Measurements from ENCODE around the gene SNX33.
"Not testable (repeated sequence)": the region's sequence is repeated elsewhere in the genome, so short reads cannot be mapped to it uniquely, and the experiment has no call there.

The SNX33 gene

GRCh38 chr15:75699961-75700874 is 52.5 kb downstream of the SNX33 start:
- peak; percentile 52 for DNase-seq (ENCODE audit: low spot score)

GRCh38 chr15:75701071-75702003 is 53.6 kb downstream of the SNX33 start:
- not testable (repeated sequence) for DNase-seq (ENCODE audit: low spot score)

- no peak for DNase-seq (ENCODE audit: low spot score)
Observed at GRCh38 chr15:75702436-75702835, 54.7 kb downstream of the SNX33 start.

GRCh38 chr15:75703440-75704262 is 55.9 kb downstream of the SNX33 start:
- DNase-seq (ENCODE audit: low spot score) = not testable (repeated sequence)

- DNase-seq (ENCODE audit: low spot score) = no peak
Observed at GRCh38 chr15:75704263-75704615, 56.5 kb downstream of the SNX33 start.

GRCh38 chr15:75704618-75705017 is 56.9 kb downstream of the SNX33 start:
- no peak for DNase-seq (ENCODE audit: low spot score)

- DNase-seq (ENCODE audit: low spot score) = not testable (repeated sequence)
Observed at GRCh38 chr15:75705375-75705774, 57.7 kb downstream of the SNX33 start.

GRCh38 chr15:75705854-75706681 is 58.4 kb downstream of the SNX33 start:
- DNase-seq (ENCODE audit: low spot score) = no peak

- DNase-seq (ENCODE audit: low spot score) = no peak
Observed at GRCh38 chr15:75706682-75706954, 58.9 kb downstream of the SNX33 start.

- not testable (repeated sequence) for DNase-seq (ENCODE audit: low spot score)
Observed at GRCh38 chr15:75709458-75709857, 61.7 kb downstream of the SNX33 start.

- not testable (repeated sequence) for DNase-seq (ENCODE audit: low spot score)
Observed at GRCh38 chr15:75710874-75711273, 63.2 kb downstream of the SNX33 start.

- DNase-seq (ENCODE audit: low spot score) = not testable (repeated sequence)
Observed at GRCh38 chr15:75711495-75711894, 63.8 kb downstream of the SNX33 start.
